Spleen (tissue), 11 donors: ENCODE data around the gene ZDHHC7. TPM values are rescaled to one million over a fixed set of nuclear protein-coding genes. Genes with fewer than 3 reads are reported as not detected.

Experiments
- DNase-seq: peaks from one replicate; pipeline ENCODE4 v3.0.0-alpha.2; 2020
- H3K27ac ChIP-seq, 8 donors: fragments of 200-600 bp; sonication (generic) in 7 of 8; 1 replicate in 4 of 8; 2 replicates in 4 of 8; pipeline versions ENCODE4 v1.5.0 to v1.8.0; 2016 to 2021; ENCODE audit warnings: inconsistent platforms in 4 of 8, mild to moderate bottlenecking in 4 of 8, moderate library complexity in 1 of 8
- H3K27me3 ChIP-seq, 7 donors: fragments of 200-600 bp; sonication (generic) in 6 of 7; replicated peaks in 1 of 7; 1 replicate in 4 of 7; 2 replicates in 3 of 7; pipeline versions ENCODE4 v1.5.0 to v1.8.0; 2016 to 2021; ENCODE audit warnings: inconsistent platforms in 3 of 7, mild to moderate bottlenecking in 1 of 7
- H3K36me3 ChIP-seq, 6 donors: fragments of 200-600 bp; sonication (generic) in 5 of 6; 1 replicate in 4 of 6; 2 replicates in 2 of 6; pipeline versions ENCODE4 v1.5.0 to v1.8.0; 2016 to 2021; ENCODE audit warnings: inconsistent platforms in 2 of 6
- H3K4me1 ChIP-seq, 6 donors: fragments of 200-600 bp; sonication (generic) in 5 of 6; 1 replicate in 3 of 6; 2 replicates in 3 of 6; pipeline versions ENCODE4 v1.5.0 to v1.8.0; 2016 to 2021; ENCODE audit warnings: inconsistent platforms in 3 of 6
- H3K4me3 ChIP-seq, 8 donors: fragments of 200-600 bp; sonication (generic) in 7 of 8; 1 replicate in 4 of 8; 2 replicates in 4 of 8; pipeline versions ENCODE4 v1.5.0 to v1.8.0; 2016 to 2021; ENCODE audit warnings: inconsistent platforms in 4 of 8, mild to moderate bottlenecking in 4 of 8, moderate library complexity in 2 of 8
- H3K9me3 ChIP-seq, 8 donors: fragments of 200-600 bp; sonication (generic) in 7 of 8; 1 replicate in 4 of 8; 2 replicates in 4 of 8; pipeline versions ENCODE4 v1.5.0 to v1.8.0; 2016 to 2021; ENCODE audit warnings: inconsistent platforms in 4 of 8
- POLR2A ChIP-seq, 3 donors: fragments of 450-650 bp; IDR thresholded peaks; one replicate each; pipeline ENCODE4 v1.5.1; 2017; ENCODE audit warnings: antibody characterized with exemption in 3 of 3, mild to moderate bottlenecking in 1 of 3
- POLR2AphosphoS5 ChIP-seq, 3 donors: sonication (generic); formaldehyde crosslinking; IDR thresholded peaks; one replicate each; pipeline ENCODE4 v1.5.1; 2017; ENCODE audit warnings: antibody characterized with exemption in 3 of 3
- WGBS, 5 donors: extraction: QIAGEN DNeasy Blood & Tissue Kit in 3 of 5; methylation state at CpG; one replicate each; pipeline versions ENCODE4 v1.1.5 to v1.1.7; 2013 to 2018; 5-methylcytosine and 5-hydroxymethylcytosine counted together
- intact Hi-C: fragments of 100-400 bp; cut with DNase I; formaldehyde crosslinking; loops from one replicate; pipeline ENCODE4 v1.15.0; 2023; ENCODE audit warnings: low total_unique reads
- polyA plus RNA-seq, 3 donors: library from polyadenylated mRNA; stranded (reverse); fragments of 200-250 nt; gene quantifications; one replicate each; pipeline ENCODE4 v1.2.1, GENCODE V29; 2013
- total RNA-seq, 7 donors: library from RNA; depleted of rRNA in 3 of 7; stranded (reverse); fragments of >200 nt in 3 of 7; fragmentation: NEBNext Ultra II Directional in 4 of 7; extraction: Animal tissue kit (Norgen Biotek cat#: 25700) in 4 of 7; gene quantifications; one replicate each; pipeline versions ENCODE4 v1.1.0 to v1.2.1, GENCODE V29; 2016 to 2021
- TF ChIP-seq, protein P1 (sequence below), 11 experiments: fragments of 200-600 bp in 7 of 11; fragments of 450-650 bp in 4 of 11; sonication (generic) in 4 of 11; IDR thresholded peaks in 8 of 11; conservative IDR thresholded peaks in 3 of 11; 1 replicate in 7 of 11; 2 replicates in 4 of 11; pipeline versions ENCODE4 v1.4.0 to v1.8.0; 2016 to 2021; ENCODE audit warnings: antibody characterized with exemption in 11 of 11, inconsistent platforms in 4 of 11, mild to moderate bottlenecking in 1 of 11
- donor health status: healthy with polysubstance abuse.
- donor health status: DM: no; HTN: no; CAD: no; lungs with moderate emphysema.
- donor health status: DM: no; HTN: no; CAD: no.
- donor health status: Bipolar disorder and iron deficiency.
- donor health status: healthy.
- donor health status: DM: no; HTN: no; CAD: no.
- donor health status: DM: yes; HTN: yes; CAD: no.

Gene ZDHHC7
- total and polyA plus RNA-seq, 10 donors, result 10.3 to 87.1 (median 49.4) TPM

DNA sequence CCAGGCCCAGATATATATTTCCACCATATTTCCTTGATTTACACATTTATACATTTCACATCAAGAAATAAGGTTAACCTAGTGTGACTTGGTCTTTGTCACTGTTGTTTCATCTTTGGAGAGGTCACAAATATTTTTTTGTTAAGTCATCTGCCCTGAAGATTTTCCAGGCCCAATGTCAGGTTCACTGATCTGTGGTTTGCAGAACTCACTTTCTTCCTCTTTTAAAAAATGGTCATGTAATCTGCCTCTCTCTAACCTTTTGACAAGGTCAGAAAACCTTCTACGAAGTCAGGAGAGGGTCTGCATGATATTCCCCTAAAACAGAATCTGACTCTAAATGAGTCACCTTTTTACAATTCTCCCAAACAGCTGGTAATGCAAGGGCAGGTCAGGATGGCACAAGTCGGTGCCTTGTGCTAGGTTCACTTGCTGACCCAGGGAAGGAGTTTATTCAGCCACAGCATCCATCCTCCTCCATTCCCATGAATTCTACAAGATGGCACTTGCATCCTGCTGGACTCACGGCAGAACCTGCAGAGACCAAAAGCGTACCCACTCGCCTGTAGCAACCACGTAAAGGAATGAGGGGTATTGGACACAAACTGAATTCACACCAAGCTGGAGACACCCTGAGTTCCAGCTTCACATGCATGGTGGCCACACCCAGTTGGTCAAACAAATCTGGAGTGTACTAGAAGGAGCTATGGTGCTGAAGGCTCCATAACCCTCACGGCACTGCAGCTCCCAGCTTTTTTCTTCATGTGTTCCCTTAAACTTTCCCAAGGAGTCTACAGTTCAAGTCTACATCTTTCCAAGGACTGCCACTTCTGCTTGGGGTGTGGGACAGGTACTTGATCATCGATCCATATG lies 14.7 kb upstream of the ZDHHC7 start:
- intact Hi-C loops, result no loop called here
- 74 to 82% (median 76%) methylated on average over 8 of the region's 8 CpGs for WGBS, 5 donors
- H3K27me3 ChIP-seq, result no peaks in the 10 kb centered on the region
- H3K4me1 ChIP-seq, result peaks cover 21 to 60% (median 44%) of the 10 kb centered on the region in 6 donors
- peak overlapping the region in 2 of 8 donors; percentile 79 to 81 for H3K4me3 ChIP-seq
- H3K27ac ChIP-seq, result peak overlapping the region in 7 of 8 donors; percentile 87 to 98 (median 90)
- no peaks in the 10 kb centered on the region for H3K36me3 ChIP-seq
- H3K9me3 ChIP-seq, result no peaks in the 10 kb centered on the region
- no peak for DNase-seq
- TF ChIP-seq, protein P1, sequence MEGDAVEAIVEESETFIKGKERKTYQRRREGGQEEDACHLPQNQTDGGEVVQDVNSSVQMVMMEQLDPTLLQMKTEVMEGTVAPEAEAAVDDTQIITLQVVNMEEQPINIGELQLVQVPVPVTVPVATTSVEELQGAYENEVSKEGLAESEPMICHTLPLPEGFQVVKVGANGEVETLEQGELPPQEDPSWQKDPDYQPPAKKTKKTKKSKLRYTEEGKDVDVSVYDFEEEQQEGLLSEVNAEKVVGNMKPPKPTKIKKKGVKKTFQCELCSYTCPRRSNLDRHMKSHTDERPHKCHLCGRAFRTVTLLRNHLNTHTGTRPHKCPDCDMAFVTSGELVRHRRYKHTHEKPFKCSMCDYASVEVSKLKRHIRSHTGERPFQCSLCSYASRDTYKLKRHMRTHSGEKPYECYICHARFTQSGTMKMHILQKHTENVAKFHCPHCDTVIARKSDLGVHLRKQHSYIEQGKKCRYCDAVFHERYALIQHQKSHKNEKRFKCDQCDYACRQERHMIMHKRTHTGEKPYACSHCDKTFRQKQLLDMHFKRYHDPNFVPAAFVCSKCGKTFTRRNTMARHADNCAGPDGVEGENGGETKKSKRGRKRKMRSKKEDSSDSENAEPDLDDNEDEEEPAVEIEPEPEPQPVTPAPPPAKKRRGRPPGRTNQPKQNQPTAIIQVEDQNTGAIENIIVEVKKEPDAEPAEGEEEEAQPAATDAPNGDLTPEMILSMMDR (IDR thresholded peaks at IDR 0.05 in 8 of 11, conservative IDR thresholded peaks at IDR 0.05 in 3 of 11), result no peak
- TF ChIP-seq POLR2AphosphoS5 (IDR thresholded peaks at IDR 0.05) (no peak), POLR2A (IDR thresholded peaks at IDR 0.05) (no peak)

DNA sequence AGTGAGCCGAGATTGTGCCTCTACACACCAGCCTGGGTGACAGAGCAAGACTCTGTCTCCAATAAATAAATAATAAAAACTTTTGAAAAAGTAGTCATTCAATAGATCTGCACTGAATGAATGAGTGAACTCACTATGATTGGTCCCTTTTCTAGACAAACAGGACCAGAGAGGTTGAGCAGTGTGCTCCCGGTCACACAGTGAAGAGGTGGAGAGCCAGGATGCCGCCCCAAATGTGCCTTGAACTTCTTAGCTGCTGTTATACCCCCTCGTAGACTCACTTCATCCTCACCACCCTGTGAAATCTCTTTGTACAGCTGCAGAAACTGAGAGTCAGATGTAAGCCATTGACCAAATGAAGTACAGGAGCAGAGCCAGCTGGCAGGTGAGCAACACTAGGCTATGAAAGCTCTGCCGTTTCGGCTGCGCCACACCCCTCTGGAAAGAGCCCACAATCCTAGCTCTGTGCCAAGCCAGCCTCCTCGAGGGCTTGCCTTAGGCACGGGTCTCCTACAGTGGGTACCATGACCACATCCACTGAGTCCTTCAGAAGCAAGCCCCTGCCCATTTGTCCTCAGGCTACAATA lies 8.4 kb upstream of the ZDHHC7 start:
- Histone ChIP-seq H3K9me3 (no peaks in the 10 kb centered on the region), H3K4me1 (peaks cover 0 to 28% (median 8%) of the 10 kb centered on the region in 6 donors), H3K27me3 (no peaks in the 10 kb centered on the region), H3K4me3 (no peak overlapping the region), H3K36me3 (no peaks in the 10 kb centered on the region), H3K27ac (no peak overlapping the region)
- 76 to 95% (median 85%) methylated on average over 9 of the region's 9 CpGs for WGBS, 5 donors
- TF ChIP-seq POLR2A (IDR thresholded peaks at IDR 0.05) (no peak), POLR2AphosphoS5 (IDR thresholded peaks at IDR 0.05) (no peak)
- TF ChIP-seq, protein P1 (IDR thresholded peaks at IDR 0.05 in 8 of 11, conservative IDR thresholded peaks at IDR 0.05 in 3 of 11), result no peak
- intact Hi-C loops, result no loop called here
- DNase-seq, result peak; percentile 24

DNA sequence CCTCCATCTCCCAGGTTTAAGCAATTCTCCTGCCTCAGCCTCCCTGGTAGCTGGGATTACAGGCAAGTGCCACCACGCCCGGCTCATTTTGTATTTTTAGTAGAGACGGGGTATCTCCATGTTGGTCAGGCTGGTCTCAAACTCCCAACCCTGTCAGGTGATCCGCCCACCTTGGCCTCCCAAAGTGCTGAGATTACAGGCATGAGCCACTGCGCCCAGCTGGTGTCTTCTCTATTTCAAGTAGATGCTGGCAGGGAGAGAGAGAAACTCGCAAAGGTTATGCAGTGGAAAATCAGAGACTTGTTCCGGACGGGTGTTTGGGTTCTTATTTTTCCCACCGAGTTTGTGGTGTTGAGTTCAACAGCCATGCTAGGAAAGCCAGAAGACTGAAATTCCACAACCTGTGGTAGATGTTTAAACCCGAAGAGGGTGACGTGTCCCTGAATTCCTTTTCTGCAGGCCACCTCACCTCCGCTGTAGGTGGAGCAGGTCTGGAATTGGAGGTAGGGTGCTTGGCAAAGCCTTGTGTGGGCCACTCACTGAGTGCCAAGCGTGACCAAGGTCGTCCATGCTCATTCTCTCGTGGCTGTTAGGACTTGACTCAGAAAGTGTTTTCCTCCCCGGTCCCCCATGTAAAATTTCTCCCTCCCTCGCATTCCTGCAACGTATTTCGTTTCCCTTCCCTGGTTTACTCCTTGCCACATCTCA lies 7.3 kb upstream of the ZDHHC7 start:
- intact Hi-C loops, result no loop called here
- Histone ChIP-seq H3K4me3 (no peak overlapping the region), H3K27ac (no peak overlapping the region), H3K4me1 (peaks cover 0 to 38% (median 8%) of the 10 kb centered on the region in 6 donors), H3K36me3 (no peaks in the 10 kb centered on the region), H3K9me3 (no peaks in the 10 kb centered on the region), H3K27me3 (no peaks in the 10 kb centered on the region)
- no peak for TF ChIP-seq POLR2AphosphoS5 (IDR thresholded peaks at IDR 0.05)
- TF ChIP-seq POLR2A (IDR thresholded peaks at IDR 0.05), result no peak
- TF ChIP-seq, protein P1 (IDR thresholded peaks at IDR 0.05 in 8 of 11, conservative IDR thresholded peaks at IDR 0.05 in 3 of 11), result no peak
- 78 to 92% (median 87%) methylated on average over 19 of the region's 19 CpGs for WGBS, 5 donors
- DNase-seq, result no peak
